ENCODE results near the gene LRMDA. TPM values are rescaled to one million over a fixed set of nuclear protein-coding genes. Genes with fewer than 3 reads are reported as not detected.

Gene LRMDA
- total RNA-seq, 1 donor from 2014 or later = 5.2 TPM

DNA sequence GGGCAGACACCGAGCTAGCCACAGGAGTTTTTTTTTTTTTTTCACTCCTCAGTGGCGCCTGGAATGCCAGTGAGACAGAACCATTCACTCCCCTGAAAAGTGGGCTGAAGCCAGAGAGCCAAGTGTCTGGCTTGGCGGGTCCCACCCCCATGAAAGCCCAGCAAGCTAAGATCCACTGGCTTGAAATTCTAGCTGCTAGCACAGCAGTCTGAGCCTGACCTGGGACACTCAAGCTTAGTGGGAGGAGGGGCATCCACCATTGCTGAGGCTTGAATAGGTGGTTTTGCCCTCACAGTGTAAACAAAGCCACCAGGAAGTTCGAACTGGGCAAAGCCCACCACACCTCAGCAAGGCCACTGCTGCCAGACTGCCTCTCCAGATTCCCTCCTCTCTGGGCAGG lies 144.5 kb downstream of the LRMDA start:
- H3K4me1 Mint-ChIP-seq = no peaks in the 10 kb centered on the region
- no peak overlapping the region for H3K4me3 Mint-ChIP-seq
- H3K27ac ChIP-seq = no peak overlapping the region
- H3K4me3 ChIP-seq = no peak overlapping the region
- TF ChIP-seq EZH2 (IDR thresholded peaks at IDR 0.05) (no peak), EZH2phosphoT487 (IDR thresholded peaks at IDR 0.05) (no peak)
- TF ChIP-seq, protein P1, sequence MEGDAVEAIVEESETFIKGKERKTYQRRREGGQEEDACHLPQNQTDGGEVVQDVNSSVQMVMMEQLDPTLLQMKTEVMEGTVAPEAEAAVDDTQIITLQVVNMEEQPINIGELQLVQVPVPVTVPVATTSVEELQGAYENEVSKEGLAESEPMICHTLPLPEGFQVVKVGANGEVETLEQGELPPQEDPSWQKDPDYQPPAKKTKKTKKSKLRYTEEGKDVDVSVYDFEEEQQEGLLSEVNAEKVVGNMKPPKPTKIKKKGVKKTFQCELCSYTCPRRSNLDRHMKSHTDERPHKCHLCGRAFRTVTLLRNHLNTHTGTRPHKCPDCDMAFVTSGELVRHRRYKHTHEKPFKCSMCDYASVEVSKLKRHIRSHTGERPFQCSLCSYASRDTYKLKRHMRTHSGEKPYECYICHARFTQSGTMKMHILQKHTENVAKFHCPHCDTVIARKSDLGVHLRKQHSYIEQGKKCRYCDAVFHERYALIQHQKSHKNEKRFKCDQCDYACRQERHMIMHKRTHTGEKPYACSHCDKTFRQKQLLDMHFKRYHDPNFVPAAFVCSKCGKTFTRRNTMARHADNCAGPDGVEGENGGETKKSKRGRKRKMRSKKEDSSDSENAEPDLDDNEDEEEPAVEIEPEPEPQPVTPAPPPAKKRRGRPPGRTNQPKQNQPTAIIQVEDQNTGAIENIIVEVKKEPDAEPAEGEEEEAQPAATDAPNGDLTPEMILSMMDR (IDR thresholded peaks at IDR 0.05) = no peak
- H3K9me3 Mint-ChIP-seq = peaks cover 64% of the 10 kb centered on the region
- H3K36me3 Mint-ChIP-seq = peaks cover 5% of the 10 kb centered on the region
- H4K20me1 ChIP-seq (ENCODE audit: low read depth) = no peaks in the 10 kb centered on the region
- peak; percentile 27 for DNase-seq (ENCODE audit: low spot score)
- H3K27ac Mint-ChIP-seq = no peak overlapping the region
- peak overlapping the region; percentile 37 for H2AFZ ChIP-seq (replicated peaks)
- peaks cover 3% of the 10 kb centered on the region for H3K9me3 ChIP-seq (ENCODE audit: low read depth)
- H3K9ac ChIP-seq = no peak overlapping the region
- H3K27me3 Mint-ChIP-seq (ENCODE audit: insufficient read depth, low read depth) = peaks cover 4% of the 10 kb centered on the region
- peaks cover 5% of the 10 kb centered on the region for H3K4me1 ChIP-seq
- no peak overlapping the region for H3K4me2 ChIP-seq
- no peaks in the 10 kb centered on the region for H3K79me2 ChIP-seq (ENCODE audit: low read depth)
- no peaks in the 10 kb centered on the region for H3K27me3 ChIP-seq
- no peaks in the 10 kb centered on the region for H3F3A ChIP-seq (ENCODE audit: low read depth)
- H3K36me3 ChIP-seq = peaks cover under 1% of the 10 kb centered on the region

DNA sequence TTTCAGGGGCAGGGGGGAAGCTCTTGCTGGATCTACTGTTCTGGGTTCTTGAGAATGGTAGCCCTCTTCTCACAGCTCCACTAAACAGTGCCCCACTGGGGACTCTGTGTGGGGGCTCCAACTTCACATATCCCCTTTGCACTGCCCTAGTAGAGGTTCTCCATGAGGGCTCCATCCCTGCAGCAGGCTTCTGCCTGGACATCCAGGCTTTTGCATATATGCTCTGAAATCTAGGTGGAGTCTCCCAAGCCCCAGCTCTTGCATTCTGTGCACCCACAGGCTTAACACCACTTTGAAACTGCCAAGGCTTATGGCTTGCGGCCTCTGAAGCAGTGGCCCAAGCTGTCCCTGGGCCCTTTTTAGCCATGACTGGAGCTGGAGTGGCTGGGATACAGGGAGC lies 150.7 kb downstream of the LRMDA start:
- Mint-ChIP-seq H3K9me3 (peaks cover 57% of the 10 kb centered on the region), H3K36me3 (peaks cover 6% of the 10 kb centered on the region), H3K4me3 (no peak overlapping the region), H3K27me3 (ENCODE audit: insufficient read depth, low read depth) (peaks cover 2% of the 10 kb centered on the region), H3K4me1 (peaks cover 3% of the 10 kb centered on the region), H3K27ac (no peak overlapping the region)
- Histone ChIP-seq H3K9me3 (ENCODE audit: low read depth) (peaks cover 7% of the 10 kb centered on the region), H4K20me1 (ENCODE audit: low read depth) (no peaks in the 10 kb centered on the region), H3K79me2 (ENCODE audit: low read depth) (no peaks in the 10 kb centered on the region), H3K27ac (no peak overlapping the region), H3K9ac (no peak overlapping the region), H3K4me1 (no peaks in the 10 kb centered on the region), H3K36me3 (peaks cover 4% of the 10 kb centered on the region), H3K27me3 (no peaks in the 10 kb centered on the region), H2AFZ (replicated peaks) (no peak overlapping the region), H3K4me3 (no peak overlapping the region), H3K4me2 (no peak overlapping the region), H3F3A (ENCODE audit: low read depth) (no peaks in the 10 kb centered on the region)
- peak; percentile 25 for DNase-seq (ENCODE audit: low spot score)
- no peak for TF ChIP-seq EZH2phosphoT487 (IDR thresholded peaks at IDR 0.05)
- no peak for TF ChIP-seq EZH2 (IDR thresholded peaks at IDR 0.05)
- TF ChIP-seq, protein P1 (IDR thresholded peaks at IDR 0.05) = no peak

DNA sequence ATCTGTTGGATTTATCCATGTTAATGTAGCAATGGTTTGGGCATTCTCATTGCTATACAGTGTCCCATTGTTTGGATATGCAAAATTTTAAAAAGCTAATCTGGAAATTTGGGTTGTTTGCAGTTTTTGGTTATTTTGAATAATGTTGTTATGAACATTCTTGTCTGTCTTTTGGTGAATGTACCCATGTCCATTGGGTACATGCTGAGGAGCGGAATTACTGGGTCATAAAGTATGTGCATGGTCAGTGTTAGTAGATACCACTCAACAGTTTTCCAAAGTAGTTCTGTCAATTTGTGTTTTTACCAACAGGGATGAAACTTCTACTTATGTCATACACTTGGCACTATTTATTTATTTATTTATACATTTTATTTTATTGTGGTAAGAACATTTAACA lies 153.9 kb downstream of the LRMDA start:
- Histone ChIP-seq H3K36me3 (peaks cover 4% of the 10 kb centered on the region), H3K9me3 (ENCODE audit: low read depth) (peaks cover 7% of the 10 kb centered on the region), H4K20me1 (ENCODE audit: low read depth) (no peaks in the 10 kb centered on the region), H3K79me2 (ENCODE audit: low read depth) (no peaks in the 10 kb centered on the region), H3K4me3 (no peak overlapping the region), H3K27me3 (no peaks in the 10 kb centered on the region), H3K27ac (no peak overlapping the region), H3K9ac (no peak overlapping the region), H3F3A (ENCODE audit: low read depth) (no peaks in the 10 kb centered on the region), H2AFZ (replicated peaks) (no peak overlapping the region), H3K4me1 (peaks cover 12% of the 10 kb centered on the region), H3K4me2 (no peak overlapping the region)
- TF ChIP-seq EZH2phosphoT487 (IDR thresholded peaks at IDR 0.05) (no peak), EZH2 (IDR thresholded peaks at IDR 0.05) (no peak)
- TF ChIP-seq, protein P1 (IDR thresholded peaks at IDR 0.05) = no peak
- Mint-ChIP-seq H3K4me1 (peaks cover 16% of the 10 kb centered on the region), H3K27me3 (ENCODE audit: insufficient read depth, low read depth) (peaks cover 2% of the 10 kb centered on the region), H3K36me3 (peaks cover 4% of the 10 kb centered on the region), H3K27ac (no peak overlapping the region), H3K4me3 (no peak overlapping the region), H3K9me3 (peaks cover 32% of the 10 kb centered on the region)
- DNase-seq (ENCODE audit: low spot score) = no peak

All from neural progenitor cell (in vitro differentiated cells).